Adrenal gland (tissue), 12 donors: ENCODE measurements around the gene KLK14. TPM values are rescaled to one million over a fixed set of nuclear protein-coding genes. Genes with fewer than 3 reads are reported as not detected.

Experiments
- DNase-seq, 7 donors: peaks; one replicate each; pipeline ENCODE4 v3.0.0-alpha.2; 2019 to 2020
- H3K27ac ChIP-seq, 5 donors: fragments of 200-600 bp; sonication (generic) in 4 of 5; 1 replicate in 3 of 5; 2 replicates in 2 of 5; pipeline versions ENCODE4 v1.5.1 to v1.8.0; 2016 to 2020; ENCODE audit warnings: mild to moderate bottlenecking in 1 of 5
- H3K27me3 ChIP-seq: fragments of 200-600 bp; 2 replicates; pipeline ENCODE4 v1.8.0; 2021
- H3K36me3 ChIP-seq, 2 donors: fragments of 200-600 bp; replicated peaks in 1 of 2; 1 replicate in 1 of 2; 2 replicates in 1 of 2; pipeline versions ENCODE4 v1.5.1 to v1.8.0; 2018 to 2022
- H3K4me1 ChIP-seq, 2 donors: fragments of 200-600 bp; replicated peaks in 1 of 2; 1 replicate in 1 of 2; 2 replicates in 1 of 2; pipeline versions ENCODE4 v1.5.1 to v1.8.0; 2018 to 2021
- H3K4me3 ChIP-seq, 4 donors: fragments of 200-600 bp; sonication (generic) in 3 of 4; one replicate each; pipeline ENCODE4 v1.5.1; 2016 to 2018
- H3K9me3 ChIP-seq, 3 donors: fragments of 200-600 bp; sonication (generic) in 1 of 3; replicated peaks in 1 of 3; 1 replicate in 2 of 3; 2 replicates in 1 of 3; pipeline versions ENCODE4 v1.5.1 to v1.8.0; 2016 to 2021
- POLR2A ChIP-seq, 2 donors: fragments of 450-650 bp; IDR thresholded peaks; one replicate each; pipeline ENCODE4 v1.6.1; 2017; ENCODE audit warnings: antibody characterized with exemption in 2 of 2, mild to moderate bottlenecking in 2 of 2, moderate library complexity in 1 of 2
- WGBS, 4 donors: extraction: QIAGEN DNeasy Blood & Tissue Kit in 2 of 4; methylation state at CpG; one replicate each; pipeline versions ENCODE4 v1.1.5 to v1.1.7; 2013 to 2017; 5-methylcytosine and 5-hydroxymethylcytosine counted together
- intact Hi-C, 2 donors: fragments of 100-400 bp; cut with DNase I; formaldehyde crosslinking; loops; one replicate each; pipeline versions ENCODE4 v1.14.1 to v1.15.0; 2022 to 2023
- polyA plus RNA-seq, 3 donors: library from polyadenylated mRNA; stranded (reverse); fragments of 200-250 nt in 2 of 3; fragments of 350-450 nt in 1 of 3; fragmentation: Illumina TruSeq in 1 of 3; extraction: RNeasy Lipid Tissue Mini Kit (QIAGEN cat#74804) in 1 of 3; gene quantifications; one replicate each; pipeline ENCODE4 v1.2.3, GENCODE V29; 2013 to 2014
- total RNA-seq, 9 donors: library from RNA; depleted of rRNA in 4 of 9; stranded (reverse); fragments of >200 nt in 4 of 9; fragments of 120-200 nt in 1 of 9; fragmentation: NEBNext Ultra II Directional in 1 of 9; extraction: Animal tissue kit (Norgen Biotek cat#: 25700) in 1 of 9; gene quantifications; one replicate each; pipeline versions ENCODE4 v1.1.0 to v1.2.4, GENCODE V29; 2013 to 2023
- TF ChIP-seq, protein P1 (sequence below), 6 experiments: fragments of 450-650 bp in 4 of 6; fragments of 200-600 bp in 2 of 6; sonication (generic) in 1 of 6; IDR thresholded peaks; 1 replicate in 5 of 6; 2 replicates in 1 of 6; pipeline versions ENCODE4 v1.5.1 to v1.8.0; 2016 to 2021; ENCODE audit warnings: antibody characterized with exemption in 6 of 6, mild to moderate bottlenecking in 2 of 6, moderate library complexity in 1 of 6
- donor health status: healthy with polysubstance abuse.
- donor health status: Bipolar disorder and iron deficiency.
- donor health status: DM: yes; HTN: yes; CAD: no.
- donor health status: DM: no; HTN: no; CAD: no.
- donor health status: DM: no; HTN: no; CAD: no.
- donor health status: DM: yes; HTN: yes; CAD: no.

Gene KLK14
- total and polyA plus RNA-seq, 12 donors = 0.25 to 0.81 (median 0.57) TPM; not detected in 8

DNA sequence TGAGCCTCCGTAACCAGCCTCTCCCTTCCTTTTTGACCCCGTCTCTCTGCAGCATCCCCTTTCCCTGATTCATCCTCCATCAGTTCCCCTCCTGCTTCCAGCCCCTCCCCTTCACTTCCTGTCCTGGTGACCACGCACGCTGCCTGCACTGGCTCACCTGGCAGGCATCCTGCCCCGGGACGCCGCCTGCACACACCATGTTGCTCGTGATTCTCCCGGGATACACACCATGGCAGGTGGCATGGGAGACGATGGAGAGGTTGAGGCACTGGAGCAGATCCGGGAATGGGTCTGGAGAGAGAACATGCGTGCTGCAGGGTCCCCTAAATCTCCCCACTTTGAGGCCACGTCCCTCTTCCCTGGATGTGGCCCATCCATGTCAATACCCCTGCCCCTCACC is 52.1 kb downstream of the KLK14 start:
- intact Hi-C loops = no loop called here
- WGBS, 4 donors = 75 to 86% (median 81%) methylated on average over 12 to 13 of the region's 13 CpGs
- H3K27me3 ChIP-seq = peaks cover 7% of the 10 kb centered on the region
- no peak for DNase-seq
- H3K4me1 ChIP-seq = no peaks in the 10 kb centered on the region
- no peaks in the 10 kb centered on the region for H3K36me3 ChIP-seq
- no peaks in the 10 kb centered on the region for H3K9me3 ChIP-seq
- no peak overlapping the region for H3K4me3 ChIP-seq
- TF ChIP-seq, protein P1, sequence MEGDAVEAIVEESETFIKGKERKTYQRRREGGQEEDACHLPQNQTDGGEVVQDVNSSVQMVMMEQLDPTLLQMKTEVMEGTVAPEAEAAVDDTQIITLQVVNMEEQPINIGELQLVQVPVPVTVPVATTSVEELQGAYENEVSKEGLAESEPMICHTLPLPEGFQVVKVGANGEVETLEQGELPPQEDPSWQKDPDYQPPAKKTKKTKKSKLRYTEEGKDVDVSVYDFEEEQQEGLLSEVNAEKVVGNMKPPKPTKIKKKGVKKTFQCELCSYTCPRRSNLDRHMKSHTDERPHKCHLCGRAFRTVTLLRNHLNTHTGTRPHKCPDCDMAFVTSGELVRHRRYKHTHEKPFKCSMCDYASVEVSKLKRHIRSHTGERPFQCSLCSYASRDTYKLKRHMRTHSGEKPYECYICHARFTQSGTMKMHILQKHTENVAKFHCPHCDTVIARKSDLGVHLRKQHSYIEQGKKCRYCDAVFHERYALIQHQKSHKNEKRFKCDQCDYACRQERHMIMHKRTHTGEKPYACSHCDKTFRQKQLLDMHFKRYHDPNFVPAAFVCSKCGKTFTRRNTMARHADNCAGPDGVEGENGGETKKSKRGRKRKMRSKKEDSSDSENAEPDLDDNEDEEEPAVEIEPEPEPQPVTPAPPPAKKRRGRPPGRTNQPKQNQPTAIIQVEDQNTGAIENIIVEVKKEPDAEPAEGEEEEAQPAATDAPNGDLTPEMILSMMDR (IDR thresholded peaks at IDR 0.05) = no peak
- TF ChIP-seq POLR2A (IDR thresholded peaks at IDR 0.05) = no peak
- H3K27ac ChIP-seq = no peak overlapping the region

DNA sequence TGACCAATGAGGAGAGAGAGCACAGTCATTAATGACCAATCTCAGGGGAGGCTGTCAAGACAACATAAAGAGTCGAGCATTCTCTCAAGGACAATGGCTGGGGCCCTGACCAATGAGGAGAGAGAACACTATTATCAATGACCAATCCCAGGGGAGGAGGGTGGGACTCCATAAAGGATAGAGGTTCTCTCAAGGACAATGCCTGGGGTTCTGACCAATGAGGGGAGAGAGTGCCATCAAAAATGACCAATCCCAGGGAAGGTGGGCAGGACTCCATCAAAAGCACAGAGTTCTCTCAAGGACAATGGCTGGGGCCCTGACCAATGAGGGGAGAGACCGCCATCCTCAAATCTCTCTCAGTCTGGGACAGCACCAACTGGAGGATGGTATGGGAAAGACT is 53.0 kb downstream of the KLK14 start:
- 45 to 85% (median 66%) methylated on average over 1 to 2 of the region's 2 CpGs for WGBS, 4 donors
- no peak overlapping the region for H3K4me3 ChIP-seq
- DNase-seq = no peak
- H3K27me3 ChIP-seq = peaks cover 7% of the 10 kb centered on the region
- intact Hi-C loops = loop anchor here in 1 of 2 donors (10.0 kb wide), 1 partner anchor 145 kb away; no protein-coding TSS in a partner anchor
- no peaks in the 10 kb centered on the region for H3K4me1 ChIP-seq
- no peaks in the 10 kb centered on the region for H3K36me3 ChIP-seq
- TF ChIP-seq POLR2A (IDR thresholded peaks at IDR 0.05) = no peak
- TF ChIP-seq, protein P1 (IDR thresholded peaks at IDR 0.05) = no peak
- no peaks in the 10 kb centered on the region for H3K9me3 ChIP-seq
- H3K27ac ChIP-seq = no peak overlapping the region

Other genes with a start within 250 kb of the KLK14 start
- gene KLK15, start 249.3 kb downstream of the KLK14 start, total RNA-seq = 1 to 10 TPM in 4 of 9 donors, under 1 TPM in 3, not detected in 2; 0.28 to 5.1 (median 1.0) TPM
- gene KLK15, start 249.3 kb downstream of the KLK14 start, polyA plus RNA-seq = 1 to 10 TPM in 1 of 3 donors, under 1 TPM in 2; 0.15 to 1.7 (median 0.34) TPM
- 1 to 10 TPM in 2 of 9 donors, under 1 TPM in 3, not detected in 4; 0.11 to 4.8 (median 0.98) TPM for gene KLK3, start 228.0 kb downstream of the KLK14 start, total RNA-seq
- 10 to 100 TPM in 1 of 3 donors, 1 to 10 TPM in 1, under 1 TPM in 1; 0.35 to 26.0 (median 1.3) TPM for gene KLK3, start 228.0 kb downstream of the KLK14 start, polyA plus RNA-seq
- gene KLK2, start 209.4 kb downstream of the KLK14 start, total RNA-seq = under 1 TPM in 1 of 9 donors, not detected in 8; 0.61 TPM
- gene KLK2, start 209.4 kb downstream of the KLK14 start, polyA plus RNA-seq = under 1 TPM in 1 of 3 donors, not detected in 2; 0.20 TPM
- gene KLK4, start 171.5 kb downstream of the KLK14 start, total RNA-seq = 10 to 100 TPM in 1 of 9 donors, 1 to 10 TPM in 3, under 1 TPM in 1, not detected in 4; 0.28 to 10.2 (median 2.2) TPM
- 10 to 100 TPM in 2 of 3 donors, under 1 TPM in 1; 0.42 to 16.8 (median 10.9) TPM for gene KLK4, start 171.5 kb downstream of the KLK14 start, polyA plus RNA-seq
- gene KLK5, start 129.8 kb downstream of the KLK14 start, total RNA-seq = not detected
- not detected for gene KLK5, start 129.8 kb downstream of the KLK14 start, polyA plus RNA-seq
- not detected for gene KLK6, start 113.3 kb downstream of the KLK14 start, total RNA-seq
- gene KLK6, start 113.3 kb downstream of the KLK14 start, polyA plus RNA-seq = not detected
- gene KLK7, start 99.0 kb downstream of the KLK14 start, total RNA-seq = under 1 TPM in 1 of 9 donors, not detected in 8; 0.06 TPM
- under 1 TPM in 1 of 3 donors, not detected in 2; 0.03 TPM for gene KLK7, start 99.0 kb downstream of the KLK14 start, polyA plus RNA-seq
- gene KLK8, start 81.3 kb downstream of the KLK14 start, total RNA-seq = under 1 TPM in 1 of 9 donors, not detected in 8; 0.39 TPM
- under 1 TPM in 2 of 3 donors, not detected in 1; 0.34 to 0.80 TPM for gene KLK8, start 81.3 kb downstream of the KLK14 start, polyA plus RNA-seq
- gene KLK10, start 63.2 kb downstream of the KLK14 start, total RNA-seq = 1 to 10 TPM in 1 of 9 donors, under 1 TPM in 3, not detected in 5; 0.23 to 1.4 (median 0.36) TPM
- gene KLK10, start 63.2 kb downstream of the KLK14 start, polyA plus RNA-seq = under 1 TPM in 2 of 3 donors, not detected in 1; 0.34 to 0.56 TPM
- not detected for gene KLK11, start 56.3 kb downstream of the KLK14 start, total RNA-seq
- gene KLK11, start 56.3 kb downstream of the KLK14 start, polyA plus RNA-seq = under 1 TPM in 2 of 3 donors, not detected in 1; 0.07 to 0.32 TPM
- gene KLK12, start 47.9 kb downstream of the KLK14 start, total RNA-seq = not detected
- gene KLK12, start 47.9 kb downstream of the KLK14 start, polyA plus RNA-seq = under 1 TPM in 1 of 3 donors, not detected in 2; 0.17 TPM
- under 1 TPM in 1 of 9 donors, not detected in 8; 0.11 TPM for gene KLK13, start 17.8 kb downstream of the KLK14 start, total RNA-seq
- gene KLK13, start 17.8 kb downstream of the KLK14 start, polyA plus RNA-seq = under 1 TPM in 1 of 3 donors, not detected in 2; 0.47 TPM
- gene CTU1, start 25.5 kb upstream of the KLK14 start, total RNA-seq = 10 to 100 TPM in 4 of 9 donors, 1 to 10 TPM in 5; 5.0 to 23.9 (median 9.8) TPM
- 1 to 10 TPM; 1.1 to 7.3 (median 5.8) TPM for gene CTU1, start 25.5 kb upstream of the KLK14 start, polyA plus RNA-seq
- 10 to 100 TPM in 6 of 9 donors, 1 to 10 TPM in 3; 1.5 to 29.7 (median 16.8) TPM for gene SIGLEC9, start 42.0 kb upstream of the KLK14 start, total RNA-seq
- 1 to 10 TPM; 3.6 to 7.6 (median 4.6) TPM for gene SIGLEC9, start 42.0 kb upstream of the KLK14 start, polyA plus RNA-seq
- gene SIGLEC7, start 59.4 kb upstream of the KLK14 start, total RNA-seq = 10 to 100 TPM in 5 of 9 donors, 1 to 10 TPM in 3, under 1 TPM in 1; 1.00 to 13.1 (median 10.1) TPM
- 1 to 10 TPM; 2.3 to 8.6 (median 3.8) TPM for gene SIGLEC7, start 59.4 kb upstream of the KLK14 start, polyA plus RNA-seq
- 10 to 100 TPM in 5 of 9 donors, 1 to 10 TPM in 4; 2.2 to 21.8 (median 12.9) TPM for gene CD33, start 142.2 kb upstream of the KLK14 start, total RNA-seq
- 10 to 100 TPM in 1 of 3 donors, 1 to 10 TPM in 2; 2.7 to 14.4 (median 4.9) TPM for gene CD33, start 142.2 kb upstream of the KLK14 start, polyA plus RNA-seq
- gene SIGLECL1, start 168.2 kb upstream of the KLK14 start, total RNA-seq = 1 to 10 TPM in 1 of 9 donors, not detected in 8; 1.0 TPM
- not detected for gene SIGLECL1, start 168.2 kb upstream of the KLK14 start, polyA plus RNA-seq
- 1 to 10 TPM in 3 of 9 donors, under 1 TPM in 4, not detected in 2; 0.13 to 2.3 (median 0.67) TPM for gene IGLON5, start 228.8 kb upstream of the KLK14 start, total RNA-seq
- 1 to 10 TPM; 1.3 to 3.4 (median 2.0) TPM for gene IGLON5, start 228.8 kb upstream of the KLK14 start, polyA plus RNA-seq